Esophagus squamous epithelium (tissue), 4 donors: Measurements from ENCODE around the gene DNPEP.

Source experiments
- CTCF ChIP-seq, 6 experiments: fragments of 450-650 bp in 4 of 6; fragments of 200-600 bp in 2 of 6; sonication (generic) in 2 of 6; IDR thresholded peaks; one replicate each; pipeline ENCODE4 v1.5.1; 2016 to 2019; ENCODE audit warnings: antibody characterized with exemption in 6 of 6, mild to moderate bottlenecking in 4 of 6, moderate library complexity in 4 of 6
- POLR2A ChIP-seq, 4 donors: fragments of 450-650 bp; IDR thresholded peaks; one replicate each; pipeline ENCODE4 v1.6.1; 2017; ENCODE audit warnings: antibody characterized with exemption in 4 of 4, mild to moderate bottlenecking in 4 of 4, moderate library complexity in 3 of 4

DNA sequence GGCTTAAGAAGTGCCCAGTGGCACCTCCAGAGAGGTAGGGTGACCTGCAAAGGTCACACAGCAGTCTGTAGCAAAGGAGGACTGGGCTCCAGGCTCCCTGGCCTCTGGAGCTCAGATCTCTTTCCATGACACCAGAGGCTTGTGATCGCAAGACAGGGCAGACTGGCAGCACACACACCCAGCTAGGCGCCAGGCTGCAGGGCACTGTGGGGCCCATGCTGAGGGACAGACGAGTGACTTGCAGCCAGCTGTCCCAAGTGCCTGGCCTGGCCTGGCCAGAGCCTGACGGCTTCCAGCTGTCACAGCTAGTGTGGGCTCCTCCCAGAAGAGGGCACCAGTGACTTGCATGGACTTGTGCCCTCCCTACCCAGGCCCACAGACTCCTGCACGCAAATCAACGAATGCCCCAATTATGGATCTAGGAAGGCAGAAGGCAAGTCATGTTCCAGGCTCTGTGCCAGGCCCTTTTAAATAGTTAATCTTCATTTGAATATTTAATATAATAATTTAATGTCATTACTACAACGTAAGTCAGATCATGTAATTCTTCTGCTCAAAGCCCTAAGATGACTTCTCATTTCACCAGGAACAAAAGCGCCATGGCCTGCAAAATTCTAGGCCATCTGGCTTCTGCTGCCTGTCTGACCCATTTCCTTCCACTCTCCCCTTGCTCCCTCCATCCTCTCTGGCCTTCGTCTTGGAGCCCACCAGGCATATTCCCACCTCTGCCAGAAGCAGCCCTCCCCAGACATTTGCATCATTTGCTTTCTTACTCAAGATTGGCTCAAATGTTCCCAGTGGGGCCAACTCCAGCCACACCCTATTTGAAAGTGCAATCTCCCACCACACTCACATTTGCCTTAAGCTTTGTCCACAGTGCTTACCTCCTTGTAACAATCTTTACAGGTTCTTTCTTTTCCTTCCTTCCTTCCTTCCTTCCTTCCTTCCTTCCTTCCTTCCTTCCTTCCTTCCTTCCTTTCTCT, 43.2 kb upstream of the DNPEP start:
- TF ChIP-seq POLR2A (IDR thresholded peaks at IDR 0.05), result no peak
- peak in 1 of 6 experiments; percentile 22 for TF ChIP-seq CTCF (IDR thresholded peaks at IDR 0.05)
